Effector CD8-positive, alpha-beta T cell (primary cell): Measurements from ENCODE around the gene HYOU1.
"Not testable (repeated sequence)": the region's sequence is repeated elsewhere in the genome, so short reads cannot be mapped to it uniquely, and the experiment has no call there.

ENCODE experiments used
- DNase-seq: peaks from one replicate; lab custom pipeline; 2025; lab: John Stamatoyannopoulos, UW

HYOU1 gene

GRCh38 chr11:119042927-119043326, 14.1 kb downstream of the HYOU1 start:
- no peak for DNase-seq

GRCh38 chr11:119041821-119042514, 15.0 kb downstream of the HYOU1 start:
- no peak for DNase-seq

- DNase-seq = not testable (repeated sequence)
Measured at GRCh38 chr11:119039471-119039870, 17.5 kb downstream of the HYOU1 start.

- no peak for DNase-seq
Measured at GRCh38 chr11:119038884-119039283, 18.1 kb downstream of the HYOU1 start.

GRCh38 chr11:119034813-119035212, 22.2 kb downstream of the HYOU1 start:
- DNase-seq = no peak

- DNase-seq = not testable (repeated sequence)
Measured at GRCh38 chr11:119033421-119033820, 23.6 kb downstream of the HYOU1 start.

- DNase-seq = no peak
Measured at GRCh38 chr11:119031912-119032280, 25.1 kb downstream of the HYOU1 start.

- peak; percentile 96 for DNase-seq
Measured at GRCh38 chr11:119030329-119031047, 26.5 kb downstream of the HYOU1 start, which contains the start of gene SLC37A4. TSS of gene SLC37A4 (minus strand) at chr11:119030877.

GRCh38 chr11:119030029-119030328, 27.0 kb downstream of the HYOU1 start:
- DNase-seq = no peak

- no peak for DNase-seq
Measured at GRCh38 chr11:119029340-119030028, 27.5 kb downstream of the HYOU1 start.

- DNase-seq = no peak
Measured at GRCh38 chr11:119029069-119029339, 28.0 kb downstream of the HYOU1 start.

- DNase-seq = no peak
Measured at GRCh38 chr11:119028346-119029068, 28.5 kb downstream of the HYOU1 start.

GRCh38 chr11:119027561-119028345, 29.3 kb downstream of the HYOU1 start:
- no peak for DNase-seq

- DNase-seq = no peak
Measured at GRCh38 chr11:119026970-119027369, 30.0 kb downstream of the HYOU1 start.

GRCh38 chr11:119025978-119026766, 30.8 kb downstream of the HYOU1 start:
- no peak for DNase-seq

- DNase-seq = no peak
Measured at GRCh38 chr11:119025541-119025940, 31.5 kb downstream of the HYOU1 start.

- DNase-seq = no peak
Measured at GRCh38 chr11:119025099-119025473, 31.9 kb downstream of the HYOU1 start.

GRCh38 chr11:119024430-119025098, 32.4 kb downstream of the HYOU1 start:
- DNase-seq = no peak

- no peak for DNase-seq
Measured at GRCh38 chr11:119023741-119024140, 33.3 kb downstream of the HYOU1 start.

- no peak for DNase-seq
Measured at GRCh38 chr11:119021631-119022030, 35.4 kb downstream of the HYOU1 start.

- DNase-seq = no peak
Measured at GRCh38 chr11:119019996-119020395, 37.0 kb downstream of the HYOU1 start.
